ENCODE measurements around the gene KCNH6.

KCNH6 gene

GRCh38 chr17:63478814-63479494 lies 44.2 kb upstream of the KCNH6 start:
- TF ChIP-seq ZNF391 (tag by site-specific recombination; IDR thresholded peaks at IDR 0.05; ENCODE audit: borderline replicate concordance, low read depth) (0 out of 2 replicates have a peak, but pooled peaks have one; percentile 43), KLF8 (tag by site-specific recombination; IDR thresholded peaks at IDR 0.05) (peak; percentile 59; the same call in 1 of the 2 replicates), KLF1 (tag by site-specific recombination; IDR thresholded peaks at IDR 0.05) (peak; percentile 51; the same call in 1 of the 2 replicates), ZNF654 (tag by site-specific recombination; IDR thresholded peaks at IDR 0.05; ENCODE audit: low read depth) (peak; percentile 68), GLIS2 (tag by site-specific recombination; IDR thresholded peaks at IDR 0.05) (no peak), ZNF596 (tag by site-specific recombination; IDR thresholded peaks at IDR 0.05) (no peak), SP2 (tag by site-specific recombination; IDR thresholded peaks at IDR 0.05) (peak; percentile 60), ZNF132 (tag by site-specific recombination; IDR thresholded peaks at IDR 0.05; ENCODE audit: borderline replicate concordance) (no peak), ZNF600 (tag by site-specific recombination; IDR thresholded peaks at IDR 0.05) (peak; percentile 78; the same call in 1 of the 2 replicates), BCL11A (tag by site-specific recombination; IDR thresholded peaks at IDR 0.05; ENCODE audit: low read depth) (peak; percentile 41; the same call in 1 of the 2 replicates), ZNF341 (tag by site-specific recombination; IDR thresholded peaks at IDR 0.05; ENCODE audit: low read depth) (0 out of 2 replicates have a peak, but pooled peaks have one; percentile 25), ZBTB48 (tag by site-specific recombination; IDR thresholded peaks at IDR 0.05) (peak; percentile 58), ZNF394 (tag by site-specific recombination; IDR thresholded peaks at IDR 0.05; ENCODE audit: borderline replicate concordance) (0 out of 2 replicates have a peak, but pooled peaks have one; percentile 21), ZBTB17 (tag by site-specific recombination; IDR thresholded peaks at IDR 0.05) (peak; percentile 58), SP3 (tag by site-specific recombination; IDR thresholded peaks at IDR 0.05) (peak; percentile 62; the same call in 1 of the 2 replicates), ZEB2 (tag by site-specific recombination; IDR thresholded peaks at IDR 0.05) (0 out of 2 replicates have a peak, but pooled peaks have one; percentile 32), ZSCAN23 (tag by site-specific recombination; IDR thresholded peaks at IDR 0.05) (no peak), WT1 (tag by site-specific recombination; IDR thresholded peaks at IDR 0.05) (peak; percentile 93), ZBTB8A (tag by site-specific recombination; IDR thresholded peaks at IDR 0.05) (peak; percentile 52), ZSCAN5A (tag by site-specific recombination; IDR thresholded peaks at IDR 0.05) (no peak), PATZ1 (tag by site-specific recombination; IDR thresholded peaks at IDR 0.05) (peak; percentile 40; the same call in 1 of the 2 replicates), ZSCAN30 (tag by site-specific recombination; IDR thresholded peaks at IDR 0.05) (peak; percentile 29; the same call in 1 of the 2 replicates)
- TF ChIP-seq, protein P1, sequence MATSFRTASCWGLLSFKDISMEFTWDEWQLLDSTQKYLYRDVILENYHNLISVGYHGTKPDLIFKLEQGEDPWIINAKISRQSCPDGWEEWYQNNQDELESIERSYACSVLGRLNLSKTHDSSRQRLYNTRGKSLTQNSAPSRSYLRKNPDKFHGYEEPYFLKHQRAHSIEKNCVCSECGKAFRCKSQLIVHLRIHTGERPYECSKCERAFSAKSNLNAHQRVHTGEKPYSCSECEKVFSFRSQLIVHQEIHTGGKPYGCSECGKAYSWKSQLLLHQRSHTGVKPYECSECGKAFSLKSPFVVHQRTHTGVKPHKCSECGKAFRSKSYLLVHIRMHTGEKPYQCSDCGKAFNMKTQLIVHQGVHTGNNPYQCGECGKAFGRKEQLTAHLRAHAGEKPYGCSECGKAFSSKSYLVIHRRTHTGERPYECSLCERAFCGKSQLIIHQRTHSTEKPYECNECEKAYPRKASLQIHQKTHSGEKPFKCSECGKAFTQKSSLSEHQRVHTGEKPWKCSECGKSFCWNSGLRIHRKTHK (tag by site-specific recombination; IDR thresholded peaks at IDR 0.05), result no peak
- TF ChIP-seq, protein P2, sequence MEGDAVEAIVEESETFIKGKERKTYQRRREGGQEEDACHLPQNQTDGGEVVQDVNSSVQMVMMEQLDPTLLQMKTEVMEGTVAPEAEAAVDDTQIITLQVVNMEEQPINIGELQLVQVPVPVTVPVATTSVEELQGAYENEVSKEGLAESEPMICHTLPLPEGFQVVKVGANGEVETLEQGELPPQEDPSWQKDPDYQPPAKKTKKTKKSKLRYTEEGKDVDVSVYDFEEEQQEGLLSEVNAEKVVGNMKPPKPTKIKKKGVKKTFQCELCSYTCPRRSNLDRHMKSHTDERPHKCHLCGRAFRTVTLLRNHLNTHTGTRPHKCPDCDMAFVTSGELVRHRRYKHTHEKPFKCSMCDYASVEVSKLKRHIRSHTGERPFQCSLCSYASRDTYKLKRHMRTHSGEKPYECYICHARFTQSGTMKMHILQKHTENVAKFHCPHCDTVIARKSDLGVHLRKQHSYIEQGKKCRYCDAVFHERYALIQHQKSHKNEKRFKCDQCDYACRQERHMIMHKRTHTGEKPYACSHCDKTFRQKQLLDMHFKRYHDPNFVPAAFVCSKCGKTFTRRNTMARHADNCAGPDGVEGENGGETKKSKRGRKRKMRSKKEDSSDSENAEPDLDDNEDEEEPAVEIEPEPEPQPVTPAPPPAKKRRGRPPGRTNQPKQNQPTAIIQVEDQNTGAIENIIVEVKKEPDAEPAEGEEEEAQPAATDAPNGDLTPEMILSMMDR (tag by site-specific recombination; IDR thresholded peaks at IDR 0.05), result peak; percentile 95
- TF ChIP-seq, protein P3, sequence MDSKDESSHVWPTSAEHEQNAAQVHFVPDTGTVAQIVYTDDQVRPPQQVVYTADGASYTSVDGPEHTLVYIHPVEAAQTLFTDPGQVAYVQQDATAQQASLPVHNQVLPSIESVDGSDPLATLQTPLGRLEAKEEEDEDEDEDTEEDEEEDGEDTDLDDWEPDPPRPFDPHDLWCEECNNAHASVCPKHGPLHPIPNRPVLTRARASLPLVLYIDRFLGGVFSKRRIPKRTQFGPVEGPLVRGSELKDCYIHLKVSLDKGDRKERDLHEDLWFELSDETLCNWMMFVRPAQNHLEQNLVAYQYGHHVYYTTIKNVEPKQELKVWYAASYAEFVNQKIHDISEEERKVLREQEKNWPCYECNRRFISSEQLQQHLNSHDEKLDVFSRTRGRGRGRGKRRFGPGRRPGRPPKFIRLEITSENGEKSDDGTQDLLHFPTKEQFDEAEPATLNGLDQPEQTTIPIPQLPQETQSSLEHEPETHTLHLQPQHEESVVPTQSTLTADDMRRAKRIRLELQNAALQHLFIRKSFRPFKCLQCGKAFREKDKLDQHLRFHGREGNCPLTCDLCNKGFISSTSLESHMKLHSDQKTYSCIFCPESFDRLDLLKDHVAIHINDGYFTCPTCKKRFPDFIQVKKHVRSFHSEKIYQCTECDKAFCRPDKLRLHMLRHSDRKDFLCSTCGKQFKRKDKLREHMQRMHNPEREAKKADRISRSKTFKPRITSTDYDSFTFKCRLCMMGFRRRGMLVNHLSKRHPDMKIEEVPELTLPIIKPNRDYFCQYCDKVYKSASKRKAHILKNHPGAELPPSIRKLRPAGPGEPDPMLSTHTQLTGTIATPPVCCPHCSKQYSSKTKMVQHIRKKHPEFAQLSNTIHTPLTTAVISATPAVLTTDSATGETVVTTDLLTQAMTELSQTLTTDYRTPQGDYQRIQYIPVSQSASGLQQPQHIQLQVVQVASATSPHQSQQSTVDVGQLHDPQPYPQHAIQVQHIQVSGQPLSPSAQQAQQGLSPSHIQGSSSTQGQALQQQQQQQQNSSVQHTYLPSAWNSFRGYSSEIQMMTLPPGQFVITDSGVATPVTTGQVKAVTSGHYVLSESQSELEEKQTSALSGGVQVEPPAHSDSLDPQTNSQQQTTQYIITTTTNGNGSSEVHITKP (tag by site-specific recombination; IDR thresholded peaks at IDR 0.05), result peak; percentile 70
- Histone ChIP-seq H3K9me3 (ENCODE audit: control insufficient read depth, insufficient read depth, low read depth, low read length) (no peaks in the 10 kb centered on the region), H3K27ac (ENCODE audit: extremely low read depth, low read depth, low read length) (no peak overlapping the region), H3K36me3 (ENCODE audit: control insufficient read depth in 2 of 2, insufficient read depth in 1 of 2, low read length in 2 of 2) (no peaks in the 10 kb centered on the region), H3K4me1 (ENCODE audit: control insufficient read depth, insufficient read depth, low read length) (peaks cover 12% of the 10 kb centered on the region), H3K4me3 (ENCODE audit: low read depth, low read length) (no peak overlapping the region)
- ChIA-PET POLR2A (interaction anchor here (0.5 to 2.1 kb wide), 6 partner anchors 9 to 143 kb away, joined by 3 to 10 read pairs (median 4); partner anchors contain the start of genes DCAF7 and MAP3K3), CTCF (interaction anchor here (0.6 to 8.1 kb wide), 38 partner anchors 8 to 793 kb away, joined by 3 to 159 read pairs (median 5); partner anchors contain the start of gene MAP3K3)
